MM.1S (cell line): ENCODE measurements around the gene LRRC71.

Experiments
- EZH2 ChIP-seq: fragments of 300-600 bp; sonication (generic); optimal IDR thresholded peaks from 2 replicates; pipeline ENCODE3; 2017; ENCODE audit warnings: low read depth, mild to moderate bottlenecking, antibody characterized with exemption, low read length, mixed read lengths
- TF ChIP-seq, protein P1 (sequence below): fragments of 300-600 bp; sonication (generic); IDR thresholded peaks from 2 replicates; pipeline ENCODE4 v1.5.1; 2016; ENCODE audit warnings: antibody characterized with exemption, low read length, mixed read lengths

DNA sequence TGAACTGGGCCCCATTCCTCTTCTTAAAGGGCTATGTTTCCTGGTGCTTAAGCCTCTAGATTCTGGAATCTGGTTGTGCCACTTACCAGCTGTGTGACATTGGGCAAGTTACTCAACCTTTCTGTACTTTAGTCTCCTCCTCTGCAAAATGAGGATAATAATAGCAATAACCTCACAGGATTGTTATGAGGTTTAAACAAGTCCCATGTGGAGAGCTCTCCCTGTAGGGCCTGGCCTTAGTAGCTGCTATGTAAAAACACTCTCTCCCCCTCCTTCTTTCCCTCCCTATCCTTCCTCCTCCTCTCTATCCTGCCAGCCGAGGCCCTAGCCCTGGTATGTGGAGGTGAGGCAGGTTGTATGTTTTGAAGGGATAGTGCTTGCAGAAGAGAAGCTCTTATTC is 35.1 kb upstream of the LRRC71 start:
- TF ChIP-seq, protein P1, sequence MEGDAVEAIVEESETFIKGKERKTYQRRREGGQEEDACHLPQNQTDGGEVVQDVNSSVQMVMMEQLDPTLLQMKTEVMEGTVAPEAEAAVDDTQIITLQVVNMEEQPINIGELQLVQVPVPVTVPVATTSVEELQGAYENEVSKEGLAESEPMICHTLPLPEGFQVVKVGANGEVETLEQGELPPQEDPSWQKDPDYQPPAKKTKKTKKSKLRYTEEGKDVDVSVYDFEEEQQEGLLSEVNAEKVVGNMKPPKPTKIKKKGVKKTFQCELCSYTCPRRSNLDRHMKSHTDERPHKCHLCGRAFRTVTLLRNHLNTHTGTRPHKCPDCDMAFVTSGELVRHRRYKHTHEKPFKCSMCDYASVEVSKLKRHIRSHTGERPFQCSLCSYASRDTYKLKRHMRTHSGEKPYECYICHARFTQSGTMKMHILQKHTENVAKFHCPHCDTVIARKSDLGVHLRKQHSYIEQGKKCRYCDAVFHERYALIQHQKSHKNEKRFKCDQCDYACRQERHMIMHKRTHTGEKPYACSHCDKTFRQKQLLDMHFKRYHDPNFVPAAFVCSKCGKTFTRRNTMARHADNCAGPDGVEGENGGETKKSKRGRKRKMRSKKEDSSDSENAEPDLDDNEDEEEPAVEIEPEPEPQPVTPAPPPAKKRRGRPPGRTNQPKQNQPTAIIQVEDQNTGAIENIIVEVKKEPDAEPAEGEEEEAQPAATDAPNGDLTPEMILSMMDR = no peak
- no peak for TF ChIP-seq EZH2
